Gastrocnemius medialis (tissue), 4 donors: ENCODE results near the gene PARP12. TPM values are rescaled to one million over a fixed set of nuclear protein-coding genes. Genes with fewer than 3 reads are reported as not detected.

Experiments
- ATAC-seq, 2 donors: fragments of 150-250 bp; one replicate each; pipeline ENCODE4 v1.9.1; 2016
- DNase-seq, 2 donors: peaks; one replicate each; pipeline ENCODE4 v3.0.0-alpha.2; 2019
- H3K27ac ChIP-seq, 4 donors: fragments of 200-600 bp; sonication (generic); 1 replicate in 1 of 4; 2 replicates in 3 of 4; pipeline ENCODE4 v1.5.1; 2016 to 2018; ENCODE audit warnings: mild to moderate bottlenecking in 2 of 4, moderate library complexity in 1 of 4
- H3K27me3 ChIP-seq, 3 donors: fragments of 200-600 bp; sonication (generic) in 2 of 3; 1 replicate in 1 of 3; 2 replicates in 2 of 3; pipeline versions ENCODE4 v1.5.1 to v1.6.0; 2016 to 2019; ENCODE audit warnings: mild to moderate bottlenecking in 1 of 3, moderate library complexity in 1 of 3
- H3K36me3 ChIP-seq, 2 donors: fragments of 200-600 bp; sonication (generic) in 1 of 2; one replicate each; pipeline ENCODE4 v1.5.1; 2017 to 2018
- H3K4me1 ChIP-seq, 2 donors: fragments of 200-600 bp; sonication (generic) in 1 of 2; one replicate each; pipeline ENCODE4 v1.5.1; 2016 to 2017; ENCODE audit warnings: mild to moderate bottlenecking in 2 of 2
- H3K4me3 ChIP-seq, 4 donors: fragments of 200-600 bp; sonication (generic) in 3 of 4; 1 replicate in 1 of 4; 2 replicates in 3 of 4; pipeline ENCODE4 v1.5.1; 2016 to 2019; ENCODE audit warnings: mild to moderate bottlenecking in 2 of 4
- H3K9me3 ChIP-seq, 3 donors: fragments of 200-600 bp; sonication (generic) in 2 of 3; 1 replicate in 1 of 3; 2 replicates in 2 of 3; pipeline ENCODE4 v1.5.1; 2016 to 2019
- CTCF ChIP-seq, 5 experiments: fragments of 450-650 bp in 3 of 5; fragments of 200-600 bp in 2 of 5; sonication (generic) in 2 of 5; IDR thresholded peaks in 4 of 5; conservative IDR thresholded peaks in 1 of 5; 1 replicate in 4 of 5; 2 replicates in 1 of 5; pipeline ENCODE4 v1.5.1; 2016 to 2019; ENCODE audit warnings: antibody characterized with exemption in 5 of 5, mild to moderate bottlenecking in 3 of 5, moderate library complexity in 3 of 5
- POLR2A ChIP-seq, 2 donors: fragments of 450-650 bp; IDR thresholded peaks; one replicate each; pipeline ENCODE4 v1.6.1; 2017; ENCODE audit warnings: antibody characterized with exemption in 2 of 2, mild to moderate bottlenecking in 2 of 2, moderate library complexity in 2 of 2
- in situ Hi-C, 4 donors: fragments of 200-750 bp; cut with MboI; loops; one replicate each; pipeline versions ENCODE4 v1.15.0 to v1.8.0; 2017; ENCODE audit warnings: low sequenced_read_pairs in 4 of 4
- intact Hi-C: fragments of 100-400 bp; cut with DNase I; formaldehyde crosslinking; loops from one replicate; pipeline ENCODE4 v1.15.1; 2023; ENCODE audit warnings: low total_unique reads
- total RNA-seq, 4 donors: library from RNA; depleted of rRNA; stranded (reverse); fragments of >200 nt; gene quantifications; one replicate each; pipeline versions ENCODE4 v1.1.0 to v1.2.3, GENCODE V29; 2016

The PARP12 gene
- total RNA-seq, 4 donors from 2014 or later = 4.3 to 12.7 (median 4.9) TPM

GRCh38 chr7:140026935-140027334 is 35.8 kb downstream of the PARP12 start:
- intact Hi-C loops = no loop called here
- Histone ChIP-seq H3K36me3 (no peaks in the 10 kb centered on the region), H3K27me3 (no peaks in the 10 kb centered on the region), H3K4me3 (no peak overlapping the region), H3K27ac (no peak overlapping the region), H3K9me3 (no peaks in the 10 kb centered on the region), H3K4me1 (no peaks in the 10 kb centered on the region)
- DNase-seq (no peak), ATAC-seq (no peak)
- in situ Hi-C loops = no loop called here
- TF ChIP-seq CTCF (IDR thresholded peaks at IDR 0.05 in 4 of 5, conservative IDR thresholded peaks at IDR 0.05 in 1 of 5) = no peak
- TF ChIP-seq POLR2A (IDR thresholded peaks at IDR 0.05) = no peak

GRCh38 chr7:140025814-140026433 is 36.8 kb downstream of the PARP12 start:
- Histone ChIP-seq H3K4me1 (no peaks in the 10 kb centered on the region), H3K4me3 (no peak overlapping the region), H3K9me3 (no peaks in the 10 kb centered on the region), H3K36me3 (no peaks in the 10 kb centered on the region), H3K27ac (no peak overlapping the region), H3K27me3 (no peaks in the 10 kb centered on the region)
- in situ Hi-C loops = no loop called here
- DNase-seq (no peak), ATAC-seq (no peak)
- no peak for TF ChIP-seq POLR2A (IDR thresholded peaks at IDR 0.05)
- TF ChIP-seq CTCF (IDR thresholded peaks at IDR 0.05 in 4 of 5, conservative IDR thresholded peaks at IDR 0.05 in 1 of 5) = no peak
- intact Hi-C loops = no loop called here

- intact Hi-C loops (no loop called here), in situ Hi-C loops (no loop called here)
- H3K9me3 ChIP-seq = no peaks in the 10 kb centered on the region
- no peak overlapping the region for H3K4me3 ChIP-seq
- H3K27ac ChIP-seq = no peak overlapping the region
- DNase-seq (no peak), ATAC-seq (no peak)
- no peaks in the 10 kb centered on the region for H3K36me3 ChIP-seq
- no peak for TF ChIP-seq CTCF (IDR thresholded peaks at IDR 0.05 in 4 of 5, conservative IDR thresholded peaks at IDR 0.05 in 1 of 5)
- TF ChIP-seq POLR2A (IDR thresholded peaks at IDR 0.05) = no peak
- no peaks in the 10 kb centered on the region for H3K4me1 ChIP-seq
- H3K27me3 ChIP-seq = no peaks in the 10 kb centered on the region
Observed at GRCh38 chr7:140025241-140025640, 37.5 kb downstream of the PARP12 start.

- ATAC-seq (no peak), DNase-seq (no peak)
- no peak overlapping the region for H3K27ac ChIP-seq
- no peaks in the 10 kb centered on the region for H3K9me3 ChIP-seq
- no peak overlapping the region for H3K4me3 ChIP-seq
- H3K27me3 ChIP-seq = no peaks in the 10 kb centered on the region
- intact Hi-C loops (no loop called here), in situ Hi-C loops (no loop called here)
- H3K4me1 ChIP-seq = no peaks in the 10 kb centered on the region
- no peaks in the 10 kb centered on the region for H3K36me3 ChIP-seq
- no peak for TF ChIP-seq POLR2A (IDR thresholded peaks at IDR 0.05)
- TF ChIP-seq CTCF (IDR thresholded peaks at IDR 0.05 in 4 of 5, conservative IDR thresholded peaks at IDR 0.05 in 1 of 5) = no peak
Observed at GRCh38 chr7:140024585-140024984, 38.2 kb downstream of the PARP12 start.

- in situ Hi-C loops = no loop called here
Observed at GRCh38 chr7:140023728-140024127, 39.0 kb downstream of the PARP12 start.

More at GRCh38 chr7:140023728-140024127, 39.0 kb downstream of the PARP12 start:
- intact Hi-C loops = no loop called here
- Histone ChIP-seq H3K27ac (no peak overlapping the region), H3K4me3 (no peak overlapping the region), H3K4me1 (no peaks in the 10 kb centered on the region), H3K36me3 (no peaks in the 10 kb centered on the region), H3K9me3 (no peaks in the 10 kb centered on the region), H3K27me3 (no peaks in the 10 kb centered on the region)
- ATAC-seq = no peak
- no peak for DNase-seq
- no peak for TF ChIP-seq POLR2A (IDR thresholded peaks at IDR 0.05)
- no peak for TF ChIP-seq CTCF (IDR thresholded peaks at IDR 0.05 in 4 of 5, conservative IDR thresholded peaks at IDR 0.05 in 1 of 5)
